ENCODE measurements around the gene GPSM3.

Gene GPSM3

GRCh38 chr6:32202186-32202585 lies 9.7 kb upstream of the GPSM3 start:
- no peak for DNase-seq (ENCODE audit: extremely low read depth, low read depth)
- TF ChIP-seq, protein P1, sequence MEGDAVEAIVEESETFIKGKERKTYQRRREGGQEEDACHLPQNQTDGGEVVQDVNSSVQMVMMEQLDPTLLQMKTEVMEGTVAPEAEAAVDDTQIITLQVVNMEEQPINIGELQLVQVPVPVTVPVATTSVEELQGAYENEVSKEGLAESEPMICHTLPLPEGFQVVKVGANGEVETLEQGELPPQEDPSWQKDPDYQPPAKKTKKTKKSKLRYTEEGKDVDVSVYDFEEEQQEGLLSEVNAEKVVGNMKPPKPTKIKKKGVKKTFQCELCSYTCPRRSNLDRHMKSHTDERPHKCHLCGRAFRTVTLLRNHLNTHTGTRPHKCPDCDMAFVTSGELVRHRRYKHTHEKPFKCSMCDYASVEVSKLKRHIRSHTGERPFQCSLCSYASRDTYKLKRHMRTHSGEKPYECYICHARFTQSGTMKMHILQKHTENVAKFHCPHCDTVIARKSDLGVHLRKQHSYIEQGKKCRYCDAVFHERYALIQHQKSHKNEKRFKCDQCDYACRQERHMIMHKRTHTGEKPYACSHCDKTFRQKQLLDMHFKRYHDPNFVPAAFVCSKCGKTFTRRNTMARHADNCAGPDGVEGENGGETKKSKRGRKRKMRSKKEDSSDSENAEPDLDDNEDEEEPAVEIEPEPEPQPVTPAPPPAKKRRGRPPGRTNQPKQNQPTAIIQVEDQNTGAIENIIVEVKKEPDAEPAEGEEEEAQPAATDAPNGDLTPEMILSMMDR (IDR thresholded peaks at IDR 0.05; ENCODE audit: low read depth, low read length), result no peak

- no peak for DNase-seq (ENCODE audit: extremely low read depth, low read depth)
- TF ChIP-seq, protein P1 (IDR thresholded peaks at IDR 0.05; ENCODE audit: low read depth, low read length), result no peak
Observed at GRCh38 chr6:32200711-32201475, 8.4 kb upstream of the GPSM3 start.

DNA sequence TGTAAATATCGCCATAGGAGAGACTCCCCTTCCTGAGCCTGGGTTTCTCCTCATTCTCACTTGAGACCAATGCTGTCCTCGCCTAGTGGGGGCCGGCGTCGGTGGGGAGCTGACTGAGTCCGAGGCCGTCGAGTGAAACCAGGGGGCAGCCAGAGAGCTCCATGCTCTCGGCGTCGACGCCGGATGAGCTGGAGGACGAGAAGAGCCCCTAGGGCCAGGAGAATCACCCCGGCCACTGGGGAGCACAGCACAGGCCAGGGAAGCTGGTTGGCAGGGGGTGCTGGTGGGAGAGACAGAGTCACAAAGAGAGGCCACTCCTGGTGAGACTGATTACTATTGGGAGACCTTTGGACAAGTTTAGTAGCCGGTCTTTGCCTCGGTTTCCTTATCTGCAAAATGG lies 6.4 kb upstream of the GPSM3 start:
- TF ChIP-seq, protein P1 (IDR thresholded peaks at IDR 0.05; ENCODE audit: low read depth, low read length), result no peak
- no peak for DNase-seq (ENCODE audit: extremely low read depth, low read depth)

GRCh38 chr6:32198345-32198696 lies 5.9 kb upstream of the GPSM3 start:
- TF ChIP-seq, protein P1 (IDR thresholded peaks at IDR 0.05; ENCODE audit: low read depth, low read length), result no peak

GRCh38 chr6:32196682-32197616 lies 4.5 kb upstream of the GPSM3 start:
- TF ChIP-seq, protein P1 (IDR thresholded peaks at IDR 0.05; ENCODE audit: low read depth, low read length), result no peak; the same call in 1 of the 2 replicates
- no peak for DNase-seq (ENCODE audit: extremely low read depth, low read depth)

More at GRCh38 chr6:32198345-32198696, 5.9 kb upstream of the GPSM3 start:
- DNase-seq (ENCODE audit: extremely low read depth, low read depth), result no peak

GRCh38 chr6:32195902-32196681 lies 3.6 kb upstream of the GPSM3 start:
- TF ChIP-seq, protein P1 (IDR thresholded peaks at IDR 0.05; ENCODE audit: low read depth, low read length), result no peak
- peak; percentile 59 for DNase-seq (ENCODE audit: extremely low read depth, low read depth)
